ENCODE measurements around the gene LGALS4.

LGALS4 gene

GRCh38 chr19:38851622-38852230 is 39.0 kb upstream of the LGALS4 start:
- H3K27ac ChIP-seq = peak overlapping the region; percentile 92
- TF ChIP-seq ZFX (IDR thresholded peaks at IDR 0.05) (no peak; the same call in 1 of the 2 replicates), CTCF (conservative IDR thresholded peaks at IDR 0.05) (no peak)

GRCh38 chr19:38850976-38851621 is 38.4 kb upstream of the LGALS4 start:
- peak overlapping the region; percentile 92 for H3K27ac ChIP-seq
- TF ChIP-seq CTCF (conservative IDR thresholded peaks at IDR 0.05) (no peak), ZFX (IDR thresholded peaks at IDR 0.05) (no peak)

GRCh38 chr19:38850436-38850975 is 37.8 kb upstream of the LGALS4 start:
- no peak for TF ChIP-seq ZFX (IDR thresholded peaks at IDR 0.05)
- no peak for TF ChIP-seq CTCF (conservative IDR thresholded peaks at IDR 0.05)
- peak overlapping the region; percentile 92 for H3K27ac ChIP-seq

- H3K27ac ChIP-seq = peak within 1 kb of the TSS; percentile 92
- no peak; the same call in 1 of the 2 replicates for TF ChIP-seq CTCF (conservative IDR thresholded peaks at IDR 0.05)
- no peak for TF ChIP-seq ZFX (IDR thresholded peaks at IDR 0.05)
Measured at GRCh38 chr19:38849860-38850435, 37.2 kb upstream of the LGALS4 start, which contains the start of gene HNRNPL. Gene HNRNPL, minus strand, starts transcription at chr19:38849986. Its CDS starts 20 bp downstream, at chr19:38849966.

GRCh38 chr19:38849147-38849859 is 36.6 kb upstream of the LGALS4 start:
- TF ChIP-seq CTCF (conservative IDR thresholded peaks at IDR 0.05) (no peak), ZFX (IDR thresholded peaks at IDR 0.05) (0 out of 2 replicates have a peak, but pooled peaks have one; percentile 22)
- peak overlapping the region; percentile 92 for H3K27ac ChIP-seq

- peak overlapping the region; percentile 92 for H3K27ac ChIP-seq
- TF ChIP-seq CTCF (conservative IDR thresholded peaks at IDR 0.05) = no peak
- no peak for TF ChIP-seq ZFX (IDR thresholded peaks at IDR 0.05)
Measured at GRCh38 chr19:38848299-38849146, 35.8 kb upstream of the LGALS4 start.

Measured in C4-2B (cell line).